CD14-positive monocyte (primary cell): ENCODE measurements around the gene MLLT3. TPM values are rescaled to one million over a fixed set of nuclear protein-coding genes. Genes with fewer than 3 reads are reported as not detected.

Experiments used
- DNase-seq, 3 donors: peaks; one replicate each; pipeline ENCODE4 v3.0.0-alpha.2; 2011 to 2022
- H2AFZ ChIP-seq: 2 replicates; pipeline ENCODE4 v1.6.0; 2012; ENCODE audit warnings: mild to moderate bottlenecking, low read depth, low read length, inconsistent platforms; ENCODE audit not compliant: insufficient read depth, poor library complexity, severe bottlenecking
- H3K27ac ChIP-seq, 2 donors: 1 replicate in 1 of 2; 2 replicates in 1 of 2; pipeline ENCODE4 v1.5.1; 2012 to 2013; ENCODE audit warnings: low read length in 2 of 2, control low read depth in 1 of 2, inconsistent platforms in 1 of 2, low read depth in 1 of 2, mild to moderate bottlenecking in 1 of 2
- H3K27me3 ChIP-seq, 2 donors: one replicate each; pipeline versions ENCODE4 v1.6.0 to v1.6.1; 2011 to 2013; ENCODE audit warnings: low read length in 2 of 2; ENCODE audit not compliant: control insufficient read depth in 2 of 2, insufficient read depth in 2 of 2
- H3K36me3 ChIP-seq, 2 donors: replicated peaks in 1 of 2; 1 replicate in 1 of 2; 2 replicates in 1 of 2; pipeline versions ENCODE4 v1.5.1 to v1.6.1; 2012 to 2013; ENCODE audit warnings: low read length in 2 of 2, control low read depth in 1 of 2, inconsistent platforms in 1 of 2, mild to moderate bottlenecking in 1 of 2; ENCODE audit not compliant: insufficient read depth in 2 of 2, control insufficient read depth in 1 of 2
- H3K4me1 ChIP-seq, 2 donors: 1 replicate in 1 of 2; 2 replicates in 1 of 2; pipeline versions ENCODE4 v1.5.1 to v1.6.1; 2012 to 2013; ENCODE audit warnings: low read length in 2 of 2, control low read depth in 1 of 2, inconsistent platforms in 1 of 2, mild to moderate bottlenecking in 1 of 2, moderate library complexity in 1 of 2; ENCODE audit not compliant: insufficient read depth in 2 of 2, control insufficient read depth in 1 of 2
- H3K4me2 ChIP-seq: replicated peaks from 2 replicates; pipeline ENCODE3; 2012; ENCODE audit warnings: low read length, moderate library complexity, mild to moderate bottlenecking; ENCODE audit not compliant: poor library complexity, severe bottlenecking; ENCODE audit errors: extremely low read depth
- H3K4me3 ChIP-seq, 3 experiments: fragments of 200-600 bp in 1 of 3; sonication (generic) in 1 of 3; replicated peaks in 1 of 3; 1 replicate in 2 of 3; 2 replicates in 1 of 3; pipeline ENCODE4 v1.5.1; 2011 to 2013; ENCODE audit warnings: low read length in 3 of 3, mild to moderate bottlenecking in 3 of 3, control low read depth in 2 of 3, low read depth in 2 of 3, inconsistent platforms in 1 of 3, moderate library complexity in 1 of 3
- H3K79me2 ChIP-seq: 2 replicates; pipeline ENCODE4 v1.6.0; 2012; ENCODE audit warnings: mild to moderate bottlenecking, control low read depth, inconsistent platforms, low read length, moderate library complexity; ENCODE audit not compliant: insufficient read depth
- H3K9ac ChIP-seq: 2 replicates; pipeline ENCODE4 v1.6.0; 2017; ENCODE audit warnings: low read length, mild to moderate bottlenecking; ENCODE audit not compliant: insufficient read depth, poor library complexity, severe bottlenecking
- H3K9me3 ChIP-seq, 2 donors: replicated peaks in 1 of 2; 1 replicate in 1 of 2; 2 replicates in 1 of 2; pipeline versions ENCODE4 v1.5.1 to v1.6.1; 2012 to 2013; ENCODE audit warnings: low read length in 2 of 2, control low read depth in 1 of 2; ENCODE audit not compliant: control insufficient read depth in 1 of 2, insufficient read depth in 1 of 2
- H4K20me1 ChIP-seq: 2 replicates; pipeline ENCODE4 v1.6.0; 2012; ENCODE audit warnings: mild to moderate bottlenecking, low read length, control low read depth, moderate library complexity; ENCODE audit not compliant: insufficient read depth
- H3K27ac Mint-ChIP-seq, 7 donors: one replicate each; pipeline ENCODE4 v1.8.0; 2020; ENCODE audit warnings: mild to moderate bottlenecking in 7 of 7, mixed read lengths in 7 of 7, moderate library complexity in 6 of 7, inconsistent platforms in 2 of 7
- H3K27me3 Mint-ChIP-seq, 3 donors: one replicate each; pipeline ENCODE4 v1.8.0; 2021 to 2022; ENCODE audit warnings: low read depth in 3 of 3, mild to moderate bottlenecking in 3 of 3, mixed read lengths in 3 of 3, moderate library complexity in 3 of 3, inconsistent platforms in 1 of 3
- H3K36me3 Mint-ChIP-seq, 2 donors: one replicate each; pipeline ENCODE4 v1.8.0; 2020; ENCODE audit warnings: mixed read lengths in 2 of 2, inconsistent platforms in 1 of 2, mild to moderate bottlenecking in 1 of 2
- H3K4me1 Mint-ChIP-seq: one replicate; pipeline ENCODE4 v1.8.0; 2020; ENCODE audit warnings: mild to moderate bottlenecking, mixed read lengths
- H3K4me3 Mint-ChIP-seq, 2 donors: one replicate each; pipeline ENCODE4 v1.8.0; 2020; ENCODE audit warnings: mild to moderate bottlenecking in 2 of 2, mixed read lengths in 2 of 2, moderate library complexity in 1 of 2
- H3K9me3 Mint-ChIP-seq, 7 donors: one replicate each; pipeline ENCODE4 v1.8.0; 2020 to 2022; ENCODE audit warnings: mixed read lengths in 7 of 7, mild to moderate bottlenecking in 6 of 7, moderate library complexity in 6 of 7, inconsistent platforms in 2 of 7
- WGBS: methylation state at CpG from one replicate; pipeline ENCODE4 v1.1.5; 2013; ENCODE audit warnings: missing lambda C conversion rate; ENCODE audit not compliant: insufficient coverage; 5-methylcytosine and 5-hydroxymethylcytosine counted together
- intact Hi-C, 2 donors: fragments of 100-400 bp; cut with micrococcal nuclease; formaldehyde crosslinking; loops; one replicate each; pipeline versions ENCODE4 v1.15.0 to v1.15.1; 2023
- polyA plus RNA-seq, 3 donors: library from polyadenylated mRNA; depleted of rRNA in 1 of 3; unstranded in 2 of 3; stranded (reverse) in 1 of 3; fragments of 300-500 nt in 2 of 3; fragments of >200 nt in 1 of 3; fragmentation: Illumina TruSeq in 2 of 3; gene quantifications; 1 replicate in 2 of 3; 2 replicates in 1 of 3; pipeline ENCODE4 v1.2.3, GENCODE V29; 2012 to 2021
- TF ChIP-seq, protein P1 (sequence below): fragments of 200-600 bp; IDR thresholded peaks from one replicate; pipeline ENCODE4 v1.8.0; 2022; ENCODE audit warnings: antibody characterized with exemption, mild to moderate bottlenecking

The MLLT3 gene
- polyA plus RNA-seq, 3 donors: 0.81 to 2.3 (median 1.5) TPM

DNA sequence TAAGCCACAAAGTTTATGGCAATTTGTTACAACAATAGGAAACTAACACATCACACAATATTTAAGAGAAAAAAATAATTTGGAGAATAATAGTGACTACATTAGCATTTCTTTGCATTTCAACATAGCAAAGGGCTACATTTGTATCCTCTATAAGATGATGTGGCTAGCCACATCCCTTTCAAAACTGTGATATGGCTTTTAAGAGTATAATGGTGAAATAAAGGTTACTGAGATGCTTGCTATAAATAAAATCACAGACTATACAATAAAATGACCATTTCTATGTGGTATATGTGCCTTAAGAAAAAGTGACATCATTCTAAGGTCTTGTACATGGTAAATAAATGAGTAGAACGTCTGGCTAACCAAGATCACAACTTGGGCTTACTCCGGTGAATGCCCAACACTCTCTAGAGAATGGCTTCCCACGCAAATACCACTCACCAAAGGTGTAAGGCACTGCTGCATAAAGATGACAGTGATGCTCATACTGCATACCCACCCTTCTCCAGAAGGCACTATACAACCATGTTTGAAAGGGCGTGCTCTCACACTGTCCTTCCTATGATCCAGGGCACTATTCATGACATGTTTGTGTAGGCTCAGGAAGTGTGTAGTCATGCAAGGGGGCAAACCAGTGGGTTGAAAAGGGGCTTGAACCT lies 286.5 kb downstream of the MLLT3 start:
- Mint-ChIP-seq H3K9me3 (peaks cover 0 to 3% (median 1%) of the 10 kb centered on the region in 7 donors), H3K4me1 (no peaks in the 10 kb centered on the region), H3K27ac (no peak overlapping the region), H3K4me3 (no peak overlapping the region), H3K27me3 (peaks cover 15 to 19% (median 18%) of the 10 kb centered on the region in 3 donors), H3K36me3 (no peaks in the 10 kb centered on the region)
- Histone ChIP-seq H3K9ac (no peak overlapping the region), H3K4me2 (no peak overlapping the region), H3K27ac (no peak overlapping the region), H3K79me2 (no peaks in the 10 kb centered on the region), H3K9me3 (no peaks in the 10 kb centered on the region), H2AFZ (no peak overlapping the region), H3K36me3 (no peaks in the 10 kb centered on the region), H4K20me1 (no peaks in the 10 kb centered on the region), H3K4me3 (no peak overlapping the region), H3K4me1 (no peaks in the 10 kb centered on the region), H3K27me3 (peaks cover 16 to 17% of the 10 kb centered on the region in 2 donors)
- DNase-seq: no peak
- intact Hi-C loops: no loop called here
- TF ChIP-seq, protein P1, sequence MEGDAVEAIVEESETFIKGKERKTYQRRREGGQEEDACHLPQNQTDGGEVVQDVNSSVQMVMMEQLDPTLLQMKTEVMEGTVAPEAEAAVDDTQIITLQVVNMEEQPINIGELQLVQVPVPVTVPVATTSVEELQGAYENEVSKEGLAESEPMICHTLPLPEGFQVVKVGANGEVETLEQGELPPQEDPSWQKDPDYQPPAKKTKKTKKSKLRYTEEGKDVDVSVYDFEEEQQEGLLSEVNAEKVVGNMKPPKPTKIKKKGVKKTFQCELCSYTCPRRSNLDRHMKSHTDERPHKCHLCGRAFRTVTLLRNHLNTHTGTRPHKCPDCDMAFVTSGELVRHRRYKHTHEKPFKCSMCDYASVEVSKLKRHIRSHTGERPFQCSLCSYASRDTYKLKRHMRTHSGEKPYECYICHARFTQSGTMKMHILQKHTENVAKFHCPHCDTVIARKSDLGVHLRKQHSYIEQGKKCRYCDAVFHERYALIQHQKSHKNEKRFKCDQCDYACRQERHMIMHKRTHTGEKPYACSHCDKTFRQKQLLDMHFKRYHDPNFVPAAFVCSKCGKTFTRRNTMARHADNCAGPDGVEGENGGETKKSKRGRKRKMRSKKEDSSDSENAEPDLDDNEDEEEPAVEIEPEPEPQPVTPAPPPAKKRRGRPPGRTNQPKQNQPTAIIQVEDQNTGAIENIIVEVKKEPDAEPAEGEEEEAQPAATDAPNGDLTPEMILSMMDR: no peak
- WGBS: 100% methylated on average over 1 of the region's 4 CpGs

DNA sequence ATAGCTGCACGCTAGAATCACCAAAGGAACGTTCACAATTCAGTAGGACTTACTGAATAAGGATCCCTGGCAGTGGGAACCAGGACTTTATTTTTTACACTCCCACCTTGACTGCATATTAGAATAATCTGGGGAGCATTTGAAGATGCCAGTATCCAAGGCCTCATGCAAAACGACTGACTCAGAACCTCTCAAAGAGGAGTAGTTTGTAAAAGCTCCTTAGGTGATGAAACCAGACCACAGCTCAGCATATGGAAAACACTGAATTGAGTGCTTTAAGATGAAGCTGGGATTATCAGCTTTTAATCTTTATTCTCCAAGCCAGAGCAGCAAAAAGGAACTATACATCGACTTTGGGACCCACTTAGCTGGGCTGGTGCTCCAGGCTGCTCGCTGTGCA lies 288.3 kb downstream of the MLLT3 start:
- H3K4me3 Mint-ChIP-seq: no peak overlapping the region
- no peak overlapping the region for H3K27ac Mint-ChIP-seq
- peaks cover 0 to 3% (median 0%) of the 10 kb centered on the region in 7 donors for H3K9me3 Mint-ChIP-seq
- TF ChIP-seq, protein P1: no peak
- Histone ChIP-seq H3K4me1 (no peaks in the 10 kb centered on the region), H3K27me3 (no peaks in the 10 kb centered on the region), H3K4me2 (no peak overlapping the region), H3K9me3 (no peaks in the 10 kb centered on the region), H3K79me2 (no peaks in the 10 kb centered on the region), H4K20me1 (no peaks in the 10 kb centered on the region), H3K27ac (no peak overlapping the region), H3K36me3 (no peaks in the 10 kb centered on the region), H3K4me3 (no peak overlapping the region), H2AFZ (no peak overlapping the region), H3K9ac (no peak overlapping the region)
- H3K27me3 Mint-ChIP-seq: peaks cover 3 to 6% (median 6%) of the 10 kb centered on the region in 3 donors
- H3K36me3 Mint-ChIP-seq: no peaks in the 10 kb centered on the region
- DNase-seq: no peak
- 100% methylated on average over 2 of the region's 5 CpGs for WGBS
- no peaks in the 10 kb centered on the region for H3K4me1 Mint-ChIP-seq
- intact Hi-C loops: no loop called here
